OCI-LY1 (cell line): Measurements from ENCODE around the gene NEK6.

Source experiments
- H2AFZ ChIP-seq: fragments of 200-600 bp; sonication (generic), shearing (Covaris generic); 2 replicates; pipeline ENCODE4 v1.6.0; 2014; ENCODE audit warnings: antibody characterized with exemption, mild to moderate bottlenecking, low read length
- H3F3A ChIP-seq: fragments of 200-600 bp; sonication (generic), shearing (Covaris generic); 2 replicates; pipeline ENCODE4 v1.6.0; 2014; ENCODE audit warnings: mild to moderate bottlenecking, antibody characterized with exemption, low read length, moderate library complexity; ENCODE audit not compliant: insufficient read depth
- H3K27ac ChIP-seq: fragments of 200-600 bp; sonication (generic); 2 replicates; pipeline ENCODE4 v1.5.1; 2014; ENCODE audit warnings: low read length, mixed run types, mild to moderate bottlenecking, low read depth; ENCODE audit not compliant: poor library complexity, severe bottlenecking
- H3K27me3 ChIP-seq: fragments of 200-600 bp; sonication (generic); 2 replicates; pipeline ENCODE4 v1.6.0; 2014; ENCODE audit warnings: antibody characterized with exemption, mild to moderate bottlenecking, low read length, moderate library complexity; ENCODE audit not compliant: insufficient read depth
- H3K36me3 ChIP-seq: fragments of 200-600 bp; sonication (generic); 2 replicates; pipeline ENCODE4 v1.6.1; 2014; ENCODE audit warnings: mild to moderate bottlenecking, antibody characterized with exemption, low read length, moderate library complexity, mixed read lengths; ENCODE audit not compliant: insufficient read depth
- H3K4me1 ChIP-seq: fragments of 200-600 bp; sonication (generic); 2 replicates; pipeline ENCODE4 v1.5.1; 2014; ENCODE audit warnings: mild to moderate bottlenecking, low read length, moderate library complexity; ENCODE audit not compliant: insufficient read depth, severe bottlenecking
- H3K4me2 ChIP-seq: fragments of 200-600 bp; sonication (generic), shearing (Covaris generic); 2 replicates; pipeline ENCODE4 v1.6.1; 2014; ENCODE audit warnings: low read length
- H3K4me3 ChIP-seq: fragments of 200-600 bp; sonication (generic); 2 replicates; pipeline ENCODE4 v1.5.1; 2014; ENCODE audit warnings: low read length, low read depth, mild to moderate bottlenecking, mixed read lengths; ENCODE audit not compliant: poor library complexity, severe bottlenecking
- H3K79me2 ChIP-seq: fragments of 200-600 bp; shearing (Covaris generic); 2 replicates; pipeline ENCODE4 v1.6.1; 2016; ENCODE audit warnings: mixed run types, low read length, mixed read lengths; ENCODE audit not compliant: insufficient read depth
- H3K9ac ChIP-seq: fragments of 200-600 bp; sonication (generic), shearing (Covaris generic); 2 replicates; pipeline ENCODE4 v1.6.1; 2014; ENCODE audit warnings: mild to moderate bottlenecking, low read length, mixed read lengths
- H3K9me2 ChIP-seq: fragments of 200-600 bp; sonication (generic), shearing (Covaris generic); 2 replicates; pipeline ENCODE4 v1.6.1; 2014; ENCODE audit warnings: low read depth, mild to moderate bottlenecking, low read length, mixed read lengths
- H3K9me3 ChIP-seq: fragments of 200-600 bp; shearing (Covaris generic); 2 replicates; pipeline ENCODE4 v1.6.1; 2014; ENCODE audit warnings: low read length, mixed read lengths
- H4K20me1 ChIP-seq: fragments of 200-600 bp; sonication (generic), shearing (Covaris generic); 2 replicates; pipeline ENCODE4 v1.6.0; 2016; ENCODE audit warnings: mild to moderate bottlenecking, low read length; ENCODE audit not compliant: insufficient read depth
- CTCF ChIP-seq: fragments of 200-600 bp; sonication (generic), shearing (Covaris generic); IDR thresholded peaks from 2 replicates; pipeline ENCODE4 v1.5.1; 2017; ENCODE audit warnings: mild to moderate bottlenecking, antibody characterized with exemption, low read length, moderate library complexity, mixed read lengths
- EZH2 ChIP-seq: fragments of 200-600 bp; sonication (generic), shearing (Covaris generic); IDR thresholded peaks from 2 replicates; pipeline ENCODE4 v1.8.0; 2017; ENCODE audit warnings: borderline replicate concordance, mixed run types, mild to moderate bottlenecking, antibody characterized with exemption, low read length, moderate library complexity, mixed read lengths

The NEK6 gene

GRCh38 chr9:124346347-124347163 is 88.8 kb downstream of the NEK6 start:
- Histone ChIP-seq H3F3A (no peaks in the 10 kb centered on the region), H3K79me2 (no peaks in the 10 kb centered on the region), H3K27ac (no peak overlapping the region), H3K4me1 (no peaks in the 10 kb centered on the region), H3K4me2 (no peak overlapping the region), H3K27me3 (no peaks in the 10 kb centered on the region), H3K9me2 (no peaks in the 10 kb centered on the region), H2AFZ (no peak overlapping the region), H4K20me1 (no peaks in the 10 kb centered on the region), H3K36me3 (peaks cover 14% of the 10 kb centered on the region), H3K4me3 (no peak overlapping the region), H3K9me3 (no peaks in the 10 kb centered on the region), H3K9ac (no peak overlapping the region)
- no peak for TF ChIP-seq CTCF
- no peak for TF ChIP-seq EZH2

GRCh38 chr9:124347206-124347967 is 89.6 kb downstream of the NEK6 start:
- Histone ChIP-seq H2AFZ (no peak overlapping the region), H3K4me3 (no peak overlapping the region), H3K27ac (no peak overlapping the region), H3K9me2 (no peaks in the 10 kb centered on the region), H3K4me2 (no peak overlapping the region), H3K9me3 (no peaks in the 10 kb centered on the region), H3K9ac (no peak overlapping the region), H3K27me3 (no peaks in the 10 kb centered on the region), H3K4me1 (no peaks in the 10 kb centered on the region), H4K20me1 (no peaks in the 10 kb centered on the region), H3K79me2 (no peaks in the 10 kb centered on the region), H3F3A (no peaks in the 10 kb centered on the region), H3K36me3 (peaks cover 22% of the 10 kb centered on the region)
- TF ChIP-seq EZH2 (no peak), CTCF (no peak)

- H3F3A ChIP-seq = no peaks in the 10 kb centered on the region
- no peak overlapping the region for H3K27ac ChIP-seq
- H3K27me3 ChIP-seq = no peaks in the 10 kb centered on the region
- no peaks in the 10 kb centered on the region for H3K9me3 ChIP-seq
- no peaks in the 10 kb centered on the region for H3K4me1 ChIP-seq
- H3K4me3 ChIP-seq = no peak overlapping the region
- no peak overlapping the region for H2AFZ ChIP-seq
- no peaks in the 10 kb centered on the region for H4K20me1 ChIP-seq
- H3K36me3 ChIP-seq = peaks cover 28% of the 10 kb centered on the region
- no peak overlapping the region for H3K4me2 ChIP-seq
- no peak for TF ChIP-seq EZH2
- TF ChIP-seq CTCF = no peak
- no peaks in the 10 kb centered on the region for H3K79me2 ChIP-seq
- no peak overlapping the region for H3K9ac ChIP-seq
- no peaks in the 10 kb centered on the region for H3K9me2 ChIP-seq
Measured at GRCh38 chr9:124347968-124348358, 90.2 kb downstream of the NEK6 start.
